Measurements from ENCODE around the gene KCTD13.

DNA sequence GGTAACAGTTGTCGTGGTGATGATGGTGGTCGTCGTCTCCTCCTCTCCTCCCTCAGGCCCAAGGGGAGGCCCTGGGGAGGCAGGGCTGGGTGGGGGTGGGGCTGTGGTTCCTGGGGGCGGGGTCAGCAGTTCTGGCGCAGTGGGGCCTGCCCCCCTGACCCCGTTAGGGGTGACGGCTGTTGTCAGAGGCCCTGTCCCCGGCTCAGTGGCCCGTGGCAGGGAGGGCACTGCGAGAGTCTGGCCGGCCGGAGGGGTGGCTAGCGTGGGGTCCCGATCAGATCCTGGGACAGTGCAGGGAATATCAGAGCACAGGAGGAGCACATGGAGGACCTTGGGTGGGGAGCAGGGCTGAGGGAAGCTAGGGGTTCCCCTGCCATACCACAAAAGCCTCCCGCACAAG lies 29.2 kb downstream of the KCTD13 start:
- TF ChIP-seq YY1 (IDR thresholded peaks at IDR 0.05; ENCODE audit: insufficient read depth, insufficient read length) (no peak), SUZ12 (IDR thresholded peaks at IDR 0.05; ENCODE audit: extremely low read depth, insufficient read depth, insufficient read length) (no peak)

Measured in NT2/D1 (cell line).